Measurements from ENCODE around the gene IVNS1ABP.
"Not testable (repeated sequence)": the region's sequence is repeated elsewhere in the genome, so short reads cannot be mapped to it uniquely, and the experiment has no call there.

IVNS1ABP gene

DNA sequence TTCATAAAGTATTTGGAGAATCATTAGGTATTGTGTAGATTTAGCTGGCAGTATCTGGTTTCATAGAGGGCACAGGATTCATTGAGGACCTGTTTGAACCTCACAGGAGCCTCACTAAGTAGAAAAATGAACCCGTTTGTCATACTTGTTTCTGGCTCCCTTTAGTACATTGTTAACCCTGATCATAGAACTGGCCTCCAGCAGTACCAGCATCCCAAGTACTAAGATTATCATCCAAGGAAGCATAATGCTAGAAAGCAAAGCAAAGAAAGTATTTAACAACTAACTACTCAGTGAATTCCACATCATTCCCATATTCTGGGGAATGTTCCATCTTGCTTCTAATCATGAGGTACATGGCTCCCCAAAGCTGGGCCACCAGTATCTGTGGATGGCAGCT lies 54.9 kb downstream of the IVNS1ABP start:
- H3K4me3 ChIP-seq (ENCODE audit: low read length) = no peak overlapping the region
- TF ChIP-seq CTCF (IDR thresholded peaks at IDR 0.05; ENCODE audit: insufficient read depth, low read depth, low read length, missing control alignments) = no peak
- DNase-seq (ENCODE audit: low read depth) = no peak

DNA sequence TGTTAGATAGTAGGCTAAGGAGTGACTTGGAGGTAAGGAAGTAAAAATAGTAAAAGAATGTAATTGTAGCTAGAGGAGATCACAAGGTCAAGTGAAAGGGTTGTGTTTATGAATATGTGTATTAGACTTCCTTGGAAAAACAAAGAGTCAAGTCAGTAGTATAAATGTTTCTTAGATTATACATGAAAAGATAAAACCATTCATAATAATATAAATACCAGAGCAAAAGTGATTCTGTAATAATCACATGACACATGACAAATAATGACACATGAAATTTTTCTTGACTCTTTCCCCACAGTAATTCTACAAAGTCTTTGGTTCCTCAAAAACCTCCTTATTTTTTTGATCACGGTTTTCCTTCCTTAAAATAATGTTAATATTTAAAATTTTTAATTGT lies 56.4 kb downstream of the IVNS1ABP start:
- TF ChIP-seq CTCF (IDR thresholded peaks at IDR 0.05; ENCODE audit: insufficient read depth, low read depth, low read length, missing control alignments) = no peak
- no peak overlapping the region for H3K4me3 ChIP-seq (ENCODE audit: low read length)

DNA sequence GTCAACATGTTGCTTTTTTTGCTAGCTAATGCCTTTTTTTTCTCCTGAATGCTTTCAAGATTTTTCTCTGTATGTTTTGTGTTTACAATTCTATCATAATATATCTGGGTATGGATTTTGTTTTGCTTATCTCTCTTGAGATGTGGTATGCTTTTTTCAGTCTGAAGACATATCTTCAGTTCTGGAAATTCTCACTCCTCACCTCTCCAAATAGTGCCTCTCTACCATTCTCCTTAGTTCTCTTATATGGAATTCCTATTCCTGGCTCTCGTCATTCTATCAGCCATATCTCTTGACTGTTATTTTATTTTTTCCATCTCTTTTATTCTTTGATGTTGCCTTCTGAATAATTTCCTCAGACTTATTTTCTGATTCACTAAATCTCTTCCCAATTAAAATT lies 58.4 kb downstream of the IVNS1ABP start:
- DNase-seq (ENCODE audit: low read depth) = no peak
- no peak overlapping the region for H3K4me3 ChIP-seq (ENCODE audit: low read length)
- no peak for TF ChIP-seq CTCF (IDR thresholded peaks at IDR 0.05; ENCODE audit: insufficient read depth, low read depth, low read length, missing control alignments)

More for the DNA sequence above, 56.4 kb downstream of the IVNS1ABP start:
- no peak for DNase-seq (ENCODE audit: low read depth)

DNA sequence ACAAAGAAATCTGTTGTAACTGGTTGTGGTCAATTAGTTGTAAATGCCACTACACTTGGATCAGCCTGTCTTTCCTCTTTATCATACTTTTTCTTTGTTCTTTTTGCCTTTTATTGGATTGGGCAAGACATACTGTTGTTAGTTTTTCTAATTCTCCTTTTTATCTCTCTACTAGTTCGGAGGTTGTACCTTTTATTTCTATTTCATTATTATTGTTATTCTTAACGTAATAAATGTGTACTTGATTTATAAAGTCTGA lies 59.2 kb downstream of the IVNS1ABP start:
- H3K4me3 ChIP-seq (ENCODE audit: low read length) = no peak overlapping the region

DNA sequence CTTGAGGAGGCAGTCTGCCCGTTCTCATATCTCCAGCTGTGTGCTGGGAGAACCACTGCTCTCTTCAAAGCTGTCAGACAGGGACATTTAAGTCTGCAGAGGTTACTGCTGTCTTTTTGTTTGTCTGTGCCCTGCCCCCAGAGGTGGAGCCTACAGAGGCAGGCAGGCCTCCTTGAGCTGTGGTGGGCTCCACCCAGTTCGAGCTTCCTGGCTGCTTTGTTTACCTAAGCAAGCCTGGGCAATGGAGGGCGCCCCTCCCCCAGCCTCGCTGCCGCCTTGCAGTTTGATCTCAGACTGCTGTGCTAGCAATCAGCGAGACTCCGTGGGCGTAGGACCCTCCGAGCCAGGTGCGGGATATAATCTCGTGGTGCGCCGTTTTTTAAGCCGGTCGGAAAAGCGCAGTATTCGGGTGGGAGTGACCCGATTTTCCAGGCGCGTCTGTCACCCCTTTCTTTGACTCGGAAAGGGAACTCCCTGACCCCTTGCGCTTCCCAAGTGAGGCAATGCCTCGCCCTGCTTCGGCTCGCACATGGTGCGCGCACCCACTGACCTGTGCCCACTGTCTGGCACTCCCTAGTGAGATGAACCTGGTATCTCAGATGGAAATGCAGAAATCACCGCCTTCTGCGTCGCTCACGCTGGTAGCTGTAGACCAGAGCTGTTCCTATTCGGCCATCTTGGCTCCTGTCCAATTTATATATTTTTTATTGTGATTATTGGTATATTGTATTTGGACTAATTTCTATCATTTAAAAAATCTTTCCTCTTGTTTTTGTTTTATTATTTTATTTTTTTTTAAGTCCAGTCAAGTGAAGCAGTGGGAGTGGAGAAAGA lies 59.7 kb downstream of the IVNS1ABP start:
- not testable (repeated sequence) for DNase-seq (ENCODE audit: low read depth)

More for the DNA sequence above, 59.2 kb downstream of the IVNS1ABP start:
- TF ChIP-seq CTCF (IDR thresholded peaks at IDR 0.05; ENCODE audit: insufficient read depth, low read depth, low read length, missing control alignments) = no peak
- DNase-seq (ENCODE audit: low read depth) = peak; percentile 65

GRCh38 chr1:185255595-185255994 lies 61.4 kb downstream of the IVNS1ABP start:
- not testable (repeated sequence) for H3K4me3 ChIP-seq (ENCODE audit: low read length); DNase-seq (ENCODE audit: low read depth)

More for the DNA sequence above, 59.7 kb downstream of the IVNS1ABP start:
- not testable (repeated sequence) for H3K4me3 ChIP-seq (ENCODE audit: low read length)

DNA sequence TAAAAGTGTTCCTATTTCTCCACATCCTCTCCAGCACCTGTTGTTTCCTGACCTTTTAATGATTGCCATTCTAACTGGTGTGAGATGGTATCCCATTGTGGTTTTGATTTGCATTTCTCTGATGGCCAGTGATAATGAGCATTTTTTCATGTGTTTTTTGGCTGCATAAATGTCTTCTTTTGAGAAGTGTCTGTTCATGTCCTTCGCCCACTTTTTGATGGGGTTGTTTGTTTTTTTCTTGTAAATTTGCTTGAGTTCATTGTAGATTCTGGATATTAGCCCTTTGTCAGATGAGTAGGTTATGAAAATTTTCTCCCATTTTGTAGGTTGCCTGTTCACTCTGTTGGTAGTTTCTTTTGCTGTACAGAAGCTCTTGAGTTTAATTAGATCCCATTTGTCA lies 64.6 kb downstream of the IVNS1ABP start:
- DNase-seq (ENCODE audit: low read depth); H3K4me3 ChIP-seq (ENCODE audit: low read length): not testable (repeated sequence)

DNA sequence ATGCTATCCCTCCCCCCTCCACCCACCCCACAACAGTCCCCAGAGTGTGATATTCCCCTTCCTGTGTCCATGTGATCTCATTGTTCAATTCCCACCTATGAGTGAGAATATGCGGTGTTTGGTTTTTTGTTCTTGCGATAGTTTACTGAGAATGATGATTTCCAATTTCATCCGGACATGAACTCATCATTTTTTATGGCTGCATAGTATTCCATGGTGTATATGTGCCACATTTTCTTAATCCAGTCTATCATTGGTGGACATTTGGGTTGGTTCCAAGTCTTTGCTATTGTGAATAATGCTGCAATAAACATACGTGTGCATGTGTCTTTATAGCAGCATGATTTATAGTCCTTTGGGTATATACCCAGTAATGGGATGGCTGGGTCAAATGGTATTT lies 65.1 kb downstream of the IVNS1ABP start:
- not testable (repeated sequence) for H3K4me3 ChIP-seq (ENCODE audit: low read length); DNase-seq (ENCODE audit: low read depth)

- TF ChIP-seq CTCF (IDR thresholded peaks at IDR 0.05; ENCODE audit: insufficient read depth, low read depth, low read length, missing control alignments) = no peak
- H3K4me3 ChIP-seq (ENCODE audit: low read length) = no peak overlapping the region
- DNase-seq (ENCODE audit: low read depth) = no peak
Observed at GRCh38 chr1:185250063-185250462, 67.0 kb downstream of the IVNS1ABP start.

All from epithelial cell of esophagus (primary cell).